IMR-90 (cell line): ENCODE results near the gene RPN1. TPM values are rescaled to one million over a fixed set of nuclear protein-coding genes. Genes with fewer than 3 reads are reported as not detected.
A peak's percentile ranks its signal among the peaks of the same experiment; 100 is the strongest.

ENCODE experiments used
- ATAC-seq: fragments of 200-7000 bp; cut with Tn5 transposase; 2 replicates; pipeline ENCODE4 v1.9.1; 2020; ENCODE audit warnings: low read depth, mild to moderate bottlenecking, moderate library complexity
- BruUV-seq: library from RNA; stranded (reverse); fragments of 400-500 nt; replicated peaks from 2 replicates; lab custom pipeline; 2021; lab: Mats Ljungman, UMichigan
- CTCF ChIA-PET: fragments of 300-600 bp; formaldehyde crosslinking; extraction: SDS; loops from one replicate; lab custom pipeline; 2021; ENCODE audit warnings: antibody characterized with exemption; lab: Yijun Ruan, JAX
- POLR2A ChIA-PET: fragments of 300-600 bp; sonication (Branson Sonifier 250); formaldehyde crosslinking; loops from one replicate; lab custom pipeline; 2022; ENCODE audit warnings: antibody characterized with exemption; ENCODE audit not compliant: unreplicated experiment; lab: Charles Lee
- DNase-seq: peaks from one replicate; pipeline ENCODE4 v3.0.0; 2013
- H2AFZ ChIP-seq: replicated peaks from 2 replicates; pipeline ENCODE3; 2013; ENCODE audit warnings: low read length, mild to moderate bottlenecking; ENCODE audit not compliant: poor library complexity
- H2AK5ac ChIP-seq: 2 replicates; pipeline ENCODE4 v1.6.1; 2013; ENCODE audit warnings: low read depth, low read length, inconsistent platforms
- H2AK9ac ChIP-seq: replicated peaks from 2 replicates; pipeline ENCODE3; 2013; ENCODE audit warnings: mild to moderate bottlenecking, low read depth, low read length, moderate library complexity; ENCODE audit not compliant: poor library complexity
- H2BK120ac ChIP-seq: 2 replicates; pipeline ENCODE4 v1.6.1; 2013; ENCODE audit warnings: low read depth, low read length, inconsistent platforms
- H2BK15ac ChIP-seq: 3 replicates; pipeline ENCODE4 v1.6.1; 2013; ENCODE audit warnings: low read depth, low read length, inconsistent platforms
- H2BK20ac ChIP-seq: 2 replicates; pipeline ENCODE4 v1.6.1; 2013; ENCODE audit warnings: low read depth, mild to moderate bottlenecking, inconsistent platforms, low read length, moderate library complexity
- H2BK5ac ChIP-seq: 2 replicates; pipeline ENCODE4 v1.6.1; 2013; ENCODE audit warnings: mild to moderate bottlenecking, low read depth, low read length, inconsistent platforms; ENCODE audit not compliant: poor library complexity, severe bottlenecking
- H3K14ac ChIP-seq: replicated peaks from 2 replicates; pipeline ENCODE4 v1.6.1; 2013; ENCODE audit warnings: low read depth, low read length, inconsistent platforms
- H3K18ac ChIP-seq: 2 replicates; pipeline ENCODE4 v1.6.1; 2013; ENCODE audit warnings: low read depth, low read length, control low read depth
- H3K23ac ChIP-seq: 2 replicates; pipeline ENCODE4 v1.6.1; 2013; ENCODE audit warnings: low read depth, low read length, inconsistent platforms
- H3K27ac ChIP-seq: 2 replicates; pipeline ENCODE4 v1.5.1; 2013; ENCODE audit warnings: mild to moderate bottlenecking, control low read depth, low read length; ENCODE audit not compliant: insufficient read depth
- H3K27me3 ChIP-seq: 2 replicates; pipeline ENCODE4 v1.6.1; 2013; ENCODE audit warnings: low read length; ENCODE audit not compliant: control insufficient read depth, insufficient read depth
- H3K36me3 ChIP-seq: 2 replicates; pipeline ENCODE4 v1.6.1; 2013; ENCODE audit warnings: low read length, mixed read lengths; ENCODE audit not compliant: control insufficient read depth, insufficient read depth
- H3K4ac ChIP-seq: 2 replicates; pipeline ENCODE4 v1.6.1; 2013; ENCODE audit warnings: low read depth, low read length, inconsistent platforms
- H3K4me1 ChIP-seq: 2 replicates; pipeline ENCODE4 v1.6.1; 2013; ENCODE audit warnings: low read length, mixed read lengths; ENCODE audit not compliant: control insufficient read depth, insufficient read depth
- H3K4me2 ChIP-seq: 2 replicates; pipeline ENCODE4 v1.6.1; 2013; ENCODE audit warnings: low read depth, mild to moderate bottlenecking, control low read depth, low read length, moderate library complexity
- H3K4me3 ChIP-seq: 2 replicates; pipeline ENCODE4 v1.5.1; 2013; ENCODE audit warnings: low read depth, mild to moderate bottlenecking, control low read depth, low read length, moderate library complexity; ENCODE audit not compliant: insufficient read depth
- H3K56ac ChIP-seq: 2 replicates; pipeline ENCODE4 v1.6.1; 2013; ENCODE audit warnings: low read length, inconsistent platforms; ENCODE audit not compliant: insufficient read depth; ENCODE audit errors: extremely low read depth
- H3K79me1 ChIP-seq, 2 experiments: 2 replicates each; pipeline ENCODE4 v1.6.1; 2013; ENCODE audit warnings: low read length in 2 of 2, inconsistent platforms in 1 of 2, low read depth in 1 of 2
- H3K9ac ChIP-seq: 2 replicates; pipeline ENCODE4 v1.6.1; 2013; ENCODE audit warnings: low read depth, low read length, control low read depth
- H3K9me1 ChIP-seq: 2 replicates; pipeline ENCODE4 v1.6.1; 2013; ENCODE audit warnings: low read length, inconsistent platforms; ENCODE audit not compliant: insufficient read depth
- H3K9me3 ChIP-seq: 2 replicates; pipeline ENCODE4 v1.6.1; 2013; ENCODE audit warnings: low read length; ENCODE audit not compliant: control insufficient read depth, insufficient read depth
- H4K20me1 ChIP-seq: 2 replicates; pipeline ENCODE4 v1.6.1; 2013; ENCODE audit warnings: low read length, inconsistent platforms; ENCODE audit not compliant: insufficient read depth
- H4K5ac ChIP-seq: 2 replicates; pipeline ENCODE4 v1.6.1; 2013; ENCODE audit warnings: mild to moderate bottlenecking, low read depth, low read length, control low read depth
- H4K8ac ChIP-seq, 2 experiments: 2 replicates each; pipeline ENCODE4 v1.6.1; 2013; ENCODE audit warnings: low read depth in 2 of 2, low read length in 2 of 2, control low read depth in 1 of 2, inconsistent platforms in 1 of 2
- H4K91ac ChIP-seq: 2 replicates; pipeline ENCODE4 v1.6.1; 2013; ENCODE audit warnings: low read depth, low read length, inconsistent platforms; ENCODE audit not compliant: insufficient read depth
- CEBPB ChIP-seq: IDR thresholded peaks from 2 replicates; pipeline ENCODE4 v1.6.1; 2012; ENCODE audit warnings: low read depth, low read length, improper control_type of control experiment
- FOS ChIP-seq: fragments of 150-350 bp; IDR thresholded peaks from 2 replicates; pipeline ENCODE4 v1.6.1; 2016; ENCODE audit warnings: low read depth, low read length
- MAZ ChIP-seq: IDR thresholded peaks from 2 replicates; pipeline ENCODE4 v1.6.1; 2012; ENCODE audit warnings: low read depth, mild to moderate bottlenecking, low read length, improper control_type of control experiment, moderate library complexity, borderline replicate concordance
- NFE2L2 ChIP-seq: fragments of 150-350 bp; IDR thresholded peaks from 2 replicates; pipeline ENCODE4 v1.6.1; 2016; ENCODE audit warnings: low read depth, mild to moderate bottlenecking, low read length
- POLR2A ChIP-seq: IDR thresholded peaks from 2 replicates; pipeline ENCODE4 v1.6.1; 2012; ENCODE audit warnings: mild to moderate bottlenecking, low read depth, low read length
- SMC3 ChIP-seq: fragments of 150-350 bp; IDR thresholded peaks from 2 replicates; pipeline ENCODE4 v1.6.1; 2016; ENCODE audit warnings: low read depth, mild to moderate bottlenecking, antibody characterized with exemption, low read length, moderate library complexity
- WGBS, 2 experiments: methylation state at CpG; one replicate each; pipeline versions ENCODE4 v1.1.5 to v1.1.7; 2013; ENCODE audit warnings: missing lambda C conversion rate in 2 of 2; ENCODE audit not compliant: insufficient read length in 1 of 2; ENCODE audit errors: extremely low coverage in 2 of 2; 5-methylcytosine and 5-hydroxymethylcytosine counted together
- dilution Hi-C: fragments of 300-500 bp; cut with HindIII; formaldehyde crosslinking; loops from one replicate; pipeline ENCODE4 v1.14.3; 2018; ENCODE audit warnings: low sequenced_read_pairs; ENCODE audit not compliant: unreplicated experiment
- in situ Hi-C: fragments of 300-500 bp; cut with MboI; formaldehyde crosslinking; loops from 3 replicates; pipeline ENCODE4 v1.14.3; 2019; ENCODE audit warnings: low sequenced_read_pairs, inconsistent platforms, mixed read lengths
- intact Hi-C: fragments of 100-400 bp; cut with micrococcal nuclease; formaldehyde crosslinking; loops from 2 replicates; pipeline ENCODE4 v1.10.0; 2022
- polyA plus RNA-seq, 3 experiments: library from polyadenylated mRNA; depleted of rRNA; stranded (reverse); fragments of >200 nt; gene quantifications; 2 replicates each; pipeline ENCODE4 v1.2.3, GENCODE V29; 2012; ENCODE audit warnings: low replicate concordance in 1 of 3
- total RNA-seq: library from RNA; depleted of rRNA; stranded (reverse); fragments of >200 nt; gene quantifications from 2 replicates; pipeline ENCODE4 v1.2.3, GENCODE V29; 2012
- TF ChIP-seq, protein P1 (sequence below): fragments of 150-350 bp; IDR thresholded peaks from 2 replicates; pipeline ENCODE4 v1.6.1; 2016; ENCODE audit warnings: low read depth, mild to moderate bottlenecking, low read length, moderate library complexity, borderline replicate concordance

The RPN1 gene
- total and polyA plus RNA-seq, 2 of the 4 experiments (the other 2 are of a cell fraction) = 252 to 736 TPM

DNA sequence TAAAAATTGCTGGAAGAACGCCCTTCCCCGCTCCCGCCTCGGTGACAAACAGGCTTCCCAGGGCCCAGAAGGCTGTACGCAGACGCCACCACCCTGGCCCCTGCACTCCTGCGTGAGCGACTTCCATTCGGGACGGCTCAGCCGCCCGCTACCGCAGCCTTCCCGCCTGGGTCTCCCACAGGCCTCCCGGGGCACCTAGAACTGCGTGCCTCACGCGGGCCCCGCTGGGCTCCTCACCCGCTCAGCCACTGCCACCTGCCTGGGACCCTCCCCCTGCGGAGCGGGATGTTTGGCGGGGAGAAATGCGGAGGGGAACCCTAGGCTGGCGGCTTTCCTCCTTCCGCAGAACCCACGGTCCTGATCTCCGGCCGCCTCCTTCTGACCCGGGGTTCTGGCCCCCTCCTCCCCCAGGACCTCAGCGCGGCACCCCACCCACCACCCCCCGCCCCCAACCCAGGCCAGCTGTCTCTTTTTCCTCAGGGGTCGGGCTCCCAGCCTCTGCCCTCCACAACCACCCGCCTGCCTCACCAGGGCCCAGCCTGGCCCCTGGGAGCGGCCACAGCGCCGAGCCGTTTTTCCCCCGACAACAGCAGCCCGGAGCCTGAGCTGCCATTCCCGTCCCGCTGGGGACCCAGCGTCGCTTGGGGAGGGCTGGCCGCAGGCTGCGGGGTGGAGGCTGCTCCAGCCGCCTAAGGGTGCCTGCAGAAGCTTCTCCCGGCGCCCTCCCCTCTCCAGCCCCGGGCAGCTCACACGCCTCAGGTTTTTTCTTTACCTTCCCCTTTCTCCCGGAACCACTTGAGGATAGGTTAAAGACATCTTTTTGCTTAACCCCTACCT lies 47.8 kb upstream of the RPN1 start:
- no peaks in the 10 kb centered on the region for H3K9me3 ChIP-seq
- no peak overlapping the region for H4K91ac ChIP-seq
- no peak overlapping the region for H3K18ac ChIP-seq
- POLR2A ChIA-PET = no interaction called here
- no peak overlapping the region for H2BK15ac ChIP-seq
- H3K36me3 ChIP-seq = no peaks in the 10 kb centered on the region
- H3K27me3 ChIP-seq = no peaks in the 10 kb centered on the region; the same call in none of the 2 replicates
- intact Hi-C loops (no loop called here), in situ Hi-C loops (no loop called here), dilution Hi-C loops (no loop called here)
- no peak overlapping the region for H2BK5ac ChIP-seq
- H3K79me1 ChIP-seq = no peaks in the 10 kb centered on the region
- H3K56ac ChIP-seq = no peak overlapping the region
- H3K9me1 ChIP-seq = no peaks in the 10 kb centered on the region
- no peak overlapping the region for H3K4ac ChIP-seq
- no peak overlapping the region for H3K14ac ChIP-seq
- no peak overlapping the region for H2BK20ac ChIP-seq
- H3K4me1 ChIP-seq = peaks cover 10% of the 10 kb centered on the region
- peak overlapping the region; percentile 35; the same call in 1 of the 2 replicates for H3K9ac ChIP-seq
- no peak overlapping the region for H2BK120ac ChIP-seq
- ATAC-seq (peak; percentile 66), DNase-seq (no peak)
- no peak overlapping the region for H2AK9ac ChIP-seq
- no peaks in the 10 kb centered on the region for H4K20me1 ChIP-seq
- H3K23ac ChIP-seq = no peak overlapping the region
- H4K5ac ChIP-seq = peak overlapping the region; percentile 57; the same call in 1 of the 2 replicates
- peak overlapping the region; percentile 95 for H2AFZ ChIP-seq
- TF ChIP-seq, protein P1, sequence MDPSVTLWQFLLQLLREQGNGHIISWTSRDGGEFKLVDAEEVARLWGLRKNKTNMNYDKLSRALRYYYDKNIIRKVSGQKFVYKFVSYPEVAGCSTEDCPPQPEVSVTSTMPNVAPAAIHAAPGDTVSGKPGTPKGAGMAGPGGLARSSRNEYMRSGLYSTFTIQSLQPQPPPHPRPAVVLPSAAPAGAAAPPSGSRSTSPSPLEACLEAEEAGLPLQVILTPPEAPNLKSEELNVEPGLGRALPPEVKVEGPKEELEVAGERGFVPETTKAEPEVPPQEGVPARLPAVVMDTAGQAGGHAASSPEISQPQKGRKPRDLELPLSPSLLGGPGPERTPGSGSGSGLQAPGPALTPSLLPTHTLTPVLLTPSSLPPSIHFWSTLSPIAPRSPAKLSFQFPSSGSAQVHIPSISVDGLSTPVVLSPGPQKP = no peak
- no peak for TF ChIP-seq MAZ
- no peak for TF ChIP-seq POLR2A
- no peak for TF ChIP-seq SMC3
- TF ChIP-seq FOS = no peak
- TF ChIP-seq NFE2L2 = no peak
- no peak for TF ChIP-seq CEBPB
- peak overlapping the region; percentile 28 for H3K4me3 ChIP-seq
- peak overlapping the region; percentile 70 for H3K4me2 ChIP-seq
- 16% methylated on average over 17 of the region's 53 CpGs; no CpG with 5 or more reads in 1 of the 2 experiments for WGBS, 2 experiments
- peak overlapping the region in 1 of 2 experiments; percentile 33; a peak in 1 of 4 replicates for H4K8ac ChIP-seq
- no peak overlapping the region for H3K27ac ChIP-seq
- no TSS peak for BruUV-seq
- CTCF ChIA-PET = no interaction called here
- no peak overlapping the region for H2AK5ac ChIP-seq
